ENCODE results near the gene WFDC1. TPM values are rescaled to one million over a fixed set of nuclear protein-coding genes. Genes with fewer than 3 reads are reported as not detected.

Gene WFDC1
- polyA plus RNA-seq, 1 experiment: 85.8 TPM

DNA sequence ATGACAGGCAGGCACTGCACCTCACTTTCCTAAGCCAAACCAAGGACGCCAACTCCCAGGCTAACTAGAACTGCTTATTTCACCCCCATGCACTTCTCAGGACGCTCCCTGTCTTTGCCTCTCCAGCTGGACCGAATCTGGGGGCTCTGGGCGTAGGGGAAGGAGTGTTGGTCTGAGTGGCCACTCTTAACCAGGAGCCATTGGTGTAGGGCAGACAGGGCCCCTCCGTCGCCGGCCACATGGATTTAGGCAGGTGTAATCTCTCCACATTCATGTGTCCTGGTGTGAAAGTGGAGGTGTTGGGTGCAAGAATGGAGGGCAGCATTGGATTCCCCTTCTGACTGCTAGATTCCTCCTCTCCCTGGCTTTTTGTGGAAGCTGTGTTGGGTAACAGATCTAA lies 83.4 kb downstream of the WFDC1 start:
- Histone ChIP-seq H3K27me3 (ENCODE audit: control insufficient read depth, insufficient read depth, low read length) (peaks cover 8% of the 10 kb centered on the region; the same call in 1 of the 2 replicates), H3K36me3 (ENCODE audit: control insufficient read depth, insufficient read depth, low read length) (no peaks in the 10 kb centered on the region), H3K4me3 (ENCODE audit: low read depth, low read length) (no peak overlapping the region)
- TF ChIP-seq, protein P1, sequence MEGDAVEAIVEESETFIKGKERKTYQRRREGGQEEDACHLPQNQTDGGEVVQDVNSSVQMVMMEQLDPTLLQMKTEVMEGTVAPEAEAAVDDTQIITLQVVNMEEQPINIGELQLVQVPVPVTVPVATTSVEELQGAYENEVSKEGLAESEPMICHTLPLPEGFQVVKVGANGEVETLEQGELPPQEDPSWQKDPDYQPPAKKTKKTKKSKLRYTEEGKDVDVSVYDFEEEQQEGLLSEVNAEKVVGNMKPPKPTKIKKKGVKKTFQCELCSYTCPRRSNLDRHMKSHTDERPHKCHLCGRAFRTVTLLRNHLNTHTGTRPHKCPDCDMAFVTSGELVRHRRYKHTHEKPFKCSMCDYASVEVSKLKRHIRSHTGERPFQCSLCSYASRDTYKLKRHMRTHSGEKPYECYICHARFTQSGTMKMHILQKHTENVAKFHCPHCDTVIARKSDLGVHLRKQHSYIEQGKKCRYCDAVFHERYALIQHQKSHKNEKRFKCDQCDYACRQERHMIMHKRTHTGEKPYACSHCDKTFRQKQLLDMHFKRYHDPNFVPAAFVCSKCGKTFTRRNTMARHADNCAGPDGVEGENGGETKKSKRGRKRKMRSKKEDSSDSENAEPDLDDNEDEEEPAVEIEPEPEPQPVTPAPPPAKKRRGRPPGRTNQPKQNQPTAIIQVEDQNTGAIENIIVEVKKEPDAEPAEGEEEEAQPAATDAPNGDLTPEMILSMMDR (IDR thresholded peaks at IDR 0.05; ENCODE audit: insufficient read depth, low read depth, low read length): no peak
- ChIA-PET POLR2A (no interaction called here), CTCF (interaction anchor here (0.6 kb wide), 1 partner anchor 19 kb away, joined by 3 read pairs; no protein-coding TSS in a partner anchor)
- no peak for DNase-seq (ENCODE audit: low read depth)

DNA sequence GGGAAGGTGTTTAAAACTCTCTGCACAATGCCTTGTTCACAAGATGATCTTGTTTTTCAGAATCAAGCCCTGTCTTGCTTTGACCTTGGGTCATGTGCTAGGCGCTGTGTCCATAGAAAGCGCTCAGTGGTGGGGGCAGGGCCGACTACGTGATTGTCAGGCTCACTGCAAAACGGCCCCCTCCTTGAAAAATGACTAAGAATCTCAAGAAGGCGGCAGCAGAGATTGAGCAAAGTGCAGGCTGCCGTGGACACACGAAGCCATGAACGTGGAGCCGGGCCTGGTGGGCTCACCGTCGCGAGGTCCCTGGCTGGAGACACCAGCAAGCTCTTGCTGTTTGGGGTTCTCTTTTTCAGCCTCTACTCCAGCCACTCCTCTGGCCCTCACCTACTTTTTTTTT lies 83.9 kb downstream of the WFDC1 start:
- Histone ChIP-seq H3K27me3 (ENCODE audit: control insufficient read depth, insufficient read depth, low read length) (peaks cover 8% of the 10 kb centered on the region; the same call in 1 of the 2 replicates), H3K36me3 (ENCODE audit: control insufficient read depth, insufficient read depth, low read length) (no peaks in the 10 kb centered on the region), H3K4me3 (ENCODE audit: low read depth, low read length) (no peak overlapping the region)
- CTCF ChIA-PET: no interaction called here
- POLR2A ChIA-PET: no interaction called here
- TF ChIP-seq, protein P1 (IDR thresholded peaks at IDR 0.05; ENCODE audit: insufficient read depth, low read depth, low read length): no peak
- no peak for DNase-seq (ENCODE audit: low read depth)

DNA sequence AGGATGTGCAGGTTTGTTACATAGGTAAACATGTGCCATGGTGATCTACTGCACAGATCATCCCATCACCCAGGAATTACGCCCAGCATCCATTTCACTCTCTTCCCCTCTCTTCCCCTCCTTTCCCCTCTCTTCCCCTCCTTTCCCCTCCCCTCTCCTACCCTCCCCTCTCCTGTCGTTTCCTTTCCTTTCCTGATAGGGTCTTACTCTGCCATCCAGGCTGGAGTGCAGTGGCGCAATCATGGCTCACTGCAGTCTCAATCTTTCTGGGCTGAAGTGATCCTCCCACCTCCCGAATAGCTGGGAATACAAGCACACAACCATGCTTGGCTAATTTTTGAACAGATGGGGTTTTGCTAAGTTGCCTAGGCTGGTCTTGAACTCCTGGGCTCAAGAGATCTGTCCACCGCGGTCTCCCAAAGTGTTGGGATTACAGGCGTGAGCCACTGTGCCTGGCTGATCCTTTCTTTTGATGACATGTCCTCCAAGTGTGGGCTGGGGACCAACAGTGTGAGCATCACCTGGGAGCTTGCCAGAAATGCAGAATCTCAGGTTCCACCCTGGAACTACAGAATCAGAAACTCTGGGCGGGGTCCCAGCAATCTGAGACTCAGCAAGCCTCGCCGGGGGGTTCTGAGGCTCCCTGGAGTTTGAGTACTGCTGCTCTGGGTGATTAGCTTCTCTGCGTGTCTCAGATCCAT lies 84.5 kb downstream of the WFDC1 start:
- Histone ChIP-seq H3K36me3 (ENCODE audit: control insufficient read depth, insufficient read depth, low read length) (no peaks in the 10 kb centered on the region), H3K4me3 (ENCODE audit: low read depth, low read length) (no peak overlapping the region), H3K27me3 (ENCODE audit: control insufficient read depth, insufficient read depth, low read length) (peaks cover 8% of the 10 kb centered on the region; the same call in 1 of the 2 replicates)
- DNase-seq (ENCODE audit: low read depth): no peak
- ChIA-PET POLR2A (no interaction called here), CTCF (no interaction called here)
- TF ChIP-seq, protein P1 (IDR thresholded peaks at IDR 0.05; ENCODE audit: insufficient read depth, low read depth, low read length): no peak

Small RNA genes lying within 50 kb of the gene (small RNA-seq; reads per million reads assigned to genes)
- gene RNA5SP433 (ENCODE audit: insufficient read length, low read depth, low replicate concordance): not detected

Other genes starting within 250 kb of the WFDC1 start
- gene MBTPS1, start 177.9 kb upstream of the WFDC1 start, polyA plus RNA-seq (2011; rRNA removed): 72.6 and 89.7 TPM in 2 replicates
- 12.1 and 15.5 TPM in 2 replicates for gene HSDL1, start 149.7 kb upstream of the WFDC1 start, polyA plus RNA-seq (2011; rRNA removed)
- gene DNAAF1, start 149.6 kb upstream of the WFDC1 start, polyA plus RNA-seq (2011; rRNA removed): not detected in 2 replicates
- gene TAF1C, start 107.8 kb upstream of the WFDC1 start, polyA plus RNA-seq (2011; rRNA removed): 12.8 and 23.4 TPM in 2 replicates
- gene ADAD2, start 103.7 kb upstream of the WFDC1 start, polyA plus RNA-seq (2011; rRNA removed): not detected in 2 replicates
- not detected in 2 replicates for gene KCNG4, start 54.9 kb upstream of the WFDC1 start, polyA plus RNA-seq (2011; rRNA removed)
- gene ATP2C2, start 73.7 kb downstream of the WFDC1 start, polyA plus RNA-seq (2011; rRNA removed): not detected in 2 replicates
- gene MEAK7, start 209.8 kb downstream of the WFDC1 start, polyA plus RNA-seq (2011; rRNA removed): 29.1 and 41.2 TPM in 2 replicates